Activated T-helper 1 cell treated with anti-CD3 and anti-CD28 coated beads, Interleukin-2, amount 50 U/mL, for 16 hours (primary cell): ENCODE data around the gene DOCK1.
"Not testable (repeated sequence)": the region's sequence is repeated elsewhere in the genome, so short reads cannot be mapped to it uniquely, and the experiment has no call there.

Experiments
- DNase-seq, 2 donors: peaks; one replicate each; pipeline ENCODE4 v3.0.0-alpha.2; 2020; ENCODE audit warnings: low read depth in 1 of 2, low spot score in 1 of 2

Gene DOCK1

DNA sequence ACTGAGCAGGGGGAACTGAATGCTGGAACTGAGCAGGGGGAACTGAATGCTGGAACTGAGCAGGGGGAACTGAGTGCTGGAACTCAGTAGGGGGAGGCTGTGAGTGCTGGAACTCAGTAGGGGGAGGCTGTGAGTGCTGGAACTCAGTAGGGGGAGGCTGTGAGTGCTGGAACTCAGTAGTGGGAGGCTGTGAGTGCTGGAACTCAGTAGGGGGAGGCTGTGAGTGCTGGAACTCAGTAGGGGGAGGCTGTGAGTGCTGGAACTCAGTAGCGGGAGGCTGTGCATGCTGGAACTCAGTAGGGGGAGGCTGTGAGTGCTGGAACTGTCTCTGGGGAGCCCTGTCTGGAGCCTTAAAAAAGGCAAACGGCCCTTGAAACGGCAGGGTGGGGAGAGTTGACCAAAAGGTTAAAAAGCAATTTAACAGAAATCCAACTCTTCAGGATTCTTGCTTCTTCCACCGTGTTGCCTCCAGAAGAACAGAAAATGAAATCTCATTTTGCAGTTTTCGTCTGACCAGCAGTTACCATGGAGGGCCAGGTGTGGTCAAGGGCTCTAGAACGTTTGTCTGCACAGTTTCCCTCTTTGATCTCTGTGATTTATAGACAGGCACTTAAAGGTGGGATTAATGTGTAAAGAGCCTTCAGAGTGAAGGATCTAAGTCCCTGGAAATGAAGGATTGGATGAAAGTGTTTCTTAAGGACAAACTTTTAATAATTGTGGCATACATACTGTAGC is 19.1 kb downstream of the DOCK1 start:
- no peak for DNase-seq

DNA sequence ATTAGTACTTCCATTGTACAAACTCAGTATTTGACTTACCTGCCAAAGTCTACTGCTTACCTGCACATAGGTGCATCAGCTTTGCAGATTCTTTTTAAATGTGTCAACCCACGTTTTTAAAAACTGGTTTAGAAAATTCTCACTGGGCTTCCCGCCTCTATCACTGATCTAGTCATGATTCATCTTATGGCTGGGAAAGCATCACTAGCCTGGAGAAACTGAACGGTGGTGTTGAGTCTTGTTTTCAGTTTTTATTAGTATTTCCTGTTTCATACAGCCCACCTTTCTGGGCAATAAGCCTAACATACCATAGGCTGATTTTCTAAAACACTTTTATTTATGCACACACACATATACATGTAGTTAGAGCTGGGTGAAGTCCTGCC is 19.7 kb downstream of the DOCK1 start:
- no peak for DNase-seq

DNA sequence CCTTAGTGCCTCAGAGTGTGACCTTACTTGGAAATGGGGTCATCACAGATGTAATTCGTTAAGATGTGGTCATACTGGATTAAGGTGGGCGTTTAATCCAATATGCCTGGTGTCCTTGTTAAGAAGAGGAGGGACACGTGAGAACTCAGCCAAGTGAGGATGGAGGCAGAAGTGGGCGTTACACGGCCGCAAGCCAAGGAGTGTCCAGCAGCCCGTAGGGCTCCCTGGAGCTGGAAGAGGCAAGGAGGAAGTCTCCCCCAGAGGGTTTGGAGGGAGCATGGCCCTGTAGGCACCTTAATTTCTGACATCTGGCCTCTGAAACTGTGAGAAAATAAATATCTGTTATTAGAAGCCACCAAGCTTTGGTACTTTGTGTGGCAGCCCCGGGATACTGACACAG is 21.3 kb downstream of the DOCK1 start:
- no peak for DNase-seq

DNA sequence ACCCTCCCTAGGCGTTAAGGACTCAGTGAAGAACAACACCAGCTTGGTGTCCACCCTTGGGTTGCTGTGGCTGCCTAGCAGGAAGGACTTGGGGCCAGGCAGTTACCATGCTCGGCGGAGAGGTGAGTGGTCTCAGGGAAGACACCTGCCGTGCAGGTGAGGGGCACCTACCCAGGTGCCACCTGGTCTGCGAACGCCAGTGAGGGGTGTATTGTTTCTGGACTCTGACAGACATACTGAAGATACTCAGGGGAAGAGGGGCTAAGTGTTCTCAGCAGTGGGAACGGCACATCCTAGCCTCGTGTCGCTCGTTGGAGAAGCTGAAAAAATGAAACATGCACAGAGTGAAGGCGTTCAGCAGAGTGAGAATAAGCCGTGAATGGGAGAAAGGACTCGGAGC is 22.6 kb downstream of the DOCK1 start:
- no peak for DNase-seq

DNA sequence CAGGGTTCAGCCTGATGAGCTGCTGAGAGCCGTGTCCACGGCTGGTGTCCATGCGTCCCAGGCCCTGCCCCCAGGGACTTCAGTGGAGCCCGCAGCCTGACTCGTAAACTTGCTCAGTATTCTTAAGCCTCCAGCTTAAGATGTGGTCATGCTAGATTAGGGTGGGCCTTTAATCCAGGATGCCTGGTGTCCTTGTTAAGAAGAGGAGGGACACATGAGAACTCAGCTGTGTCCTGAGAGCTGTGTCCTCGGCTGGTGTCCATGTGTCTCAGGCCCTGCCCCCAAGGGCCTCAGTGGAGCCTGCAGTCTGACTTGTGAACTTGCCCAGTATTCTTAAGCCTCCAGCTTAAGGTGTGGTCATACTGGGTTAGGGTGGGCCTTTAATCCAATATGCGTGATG is 23.0 kb downstream of the DOCK1 start:
- DNase-seq, result no peak

DNA sequence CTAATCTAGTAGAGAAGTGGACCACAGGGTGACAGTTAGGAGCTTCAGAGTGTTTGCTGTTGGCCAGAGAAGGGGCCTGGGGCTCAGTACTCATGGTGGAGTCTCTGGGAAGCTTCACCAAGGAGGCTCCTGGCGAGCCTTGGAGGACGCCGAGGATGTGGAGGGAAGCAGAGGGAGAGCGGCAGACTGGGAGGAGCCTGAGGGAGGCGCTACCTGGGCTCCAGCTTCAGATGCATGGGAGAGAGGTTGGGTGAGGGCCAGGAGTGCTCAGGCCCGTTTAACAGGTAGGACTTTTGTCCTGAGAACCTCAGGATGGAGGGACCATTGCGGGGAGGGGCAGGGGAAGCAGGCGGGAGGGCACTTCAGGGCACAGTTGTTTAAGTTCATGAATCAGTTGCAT is 24.2 kb downstream of the DOCK1 start:
- DNase-seq, result no peak

DNA sequence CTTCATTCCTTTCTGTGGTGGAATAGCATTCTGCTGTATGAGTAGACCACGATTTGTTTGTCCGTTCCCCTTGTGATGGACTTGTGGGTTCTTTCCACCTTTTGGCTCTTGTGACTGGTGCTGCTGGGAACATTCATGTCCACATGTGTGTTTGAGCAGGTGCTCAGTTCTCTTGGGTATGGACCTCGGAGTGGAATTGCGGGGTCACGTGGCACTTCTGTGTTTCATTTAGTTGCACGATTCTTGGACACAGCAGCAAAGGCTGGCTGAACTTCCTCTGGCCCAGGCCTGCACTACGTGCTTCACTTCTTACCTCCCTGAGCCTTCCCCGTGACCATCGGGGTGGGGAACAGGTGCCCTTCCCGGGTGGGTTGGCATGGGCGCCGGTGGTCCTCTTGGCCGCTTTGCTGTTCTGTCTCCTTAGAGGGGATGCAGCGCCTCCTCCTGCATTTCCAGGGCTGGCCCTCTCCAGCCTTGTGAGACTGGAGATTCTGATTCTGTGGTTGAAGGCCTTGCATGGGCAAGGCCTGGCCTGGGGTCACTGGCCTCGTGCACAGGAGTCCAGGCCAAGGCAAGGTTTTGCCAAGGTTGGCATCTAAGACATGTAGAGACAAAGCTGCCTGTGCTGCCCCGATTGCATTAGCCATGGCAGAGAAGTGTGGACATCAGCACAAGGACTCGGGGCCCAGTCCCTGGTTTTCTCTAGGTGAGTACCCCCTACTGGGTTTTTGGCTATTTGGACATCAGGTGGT is 25.1 kb downstream of the DOCK1 start:
- no peak for DNase-seq

DNA sequence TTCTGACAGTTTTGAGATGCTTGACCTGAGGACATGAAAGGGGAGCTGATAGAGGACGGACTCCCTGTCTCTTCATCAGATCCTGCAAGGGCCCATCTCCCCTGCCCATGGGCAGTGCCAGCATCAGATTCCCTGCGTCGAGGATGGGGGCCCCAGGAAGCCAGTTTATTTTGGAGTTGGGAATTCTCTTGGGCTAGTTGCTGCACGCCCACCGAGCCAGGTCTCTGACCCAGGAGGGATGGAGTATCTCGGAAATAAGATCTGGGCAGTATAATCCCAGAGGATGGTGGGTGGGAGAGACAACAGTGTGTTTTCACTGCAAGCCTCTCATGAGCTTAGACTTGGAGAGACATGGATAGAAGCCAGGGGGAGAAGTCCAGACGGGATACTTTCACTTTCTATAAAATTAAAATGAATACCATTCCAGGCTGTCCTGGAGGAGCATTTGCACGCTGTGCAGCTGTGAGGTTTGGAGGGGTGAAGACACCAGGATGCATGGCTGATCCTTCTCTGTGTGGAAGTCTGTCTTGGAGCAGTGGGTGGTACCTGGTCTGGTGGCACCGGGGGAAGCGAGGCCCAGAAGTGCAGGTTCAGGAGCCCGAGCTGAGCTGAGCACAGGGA is 25.8 kb downstream of the DOCK1 start:
- no peak for DNase-seq

DNA sequence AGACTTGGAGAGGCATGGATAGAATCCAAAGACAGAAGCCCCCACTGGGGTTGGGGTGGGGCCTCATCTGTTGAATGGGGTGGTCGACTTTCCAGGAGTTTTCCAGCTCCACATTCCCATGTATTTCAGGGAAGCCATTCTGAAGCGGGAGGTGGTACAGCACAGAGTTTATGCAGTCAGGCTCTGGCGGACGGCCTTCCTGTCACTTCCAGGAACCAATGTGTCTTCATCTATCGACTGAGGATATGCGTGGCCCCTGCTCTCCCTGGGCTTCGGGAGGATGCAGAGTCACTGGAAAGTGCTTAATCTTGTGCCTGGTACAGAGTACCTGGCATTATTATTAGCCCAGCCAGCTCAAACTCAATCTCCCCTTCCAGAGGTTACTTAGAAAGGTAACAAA is 26.3 kb downstream of the DOCK1 start:
- no peak for DNase-seq

DNA sequence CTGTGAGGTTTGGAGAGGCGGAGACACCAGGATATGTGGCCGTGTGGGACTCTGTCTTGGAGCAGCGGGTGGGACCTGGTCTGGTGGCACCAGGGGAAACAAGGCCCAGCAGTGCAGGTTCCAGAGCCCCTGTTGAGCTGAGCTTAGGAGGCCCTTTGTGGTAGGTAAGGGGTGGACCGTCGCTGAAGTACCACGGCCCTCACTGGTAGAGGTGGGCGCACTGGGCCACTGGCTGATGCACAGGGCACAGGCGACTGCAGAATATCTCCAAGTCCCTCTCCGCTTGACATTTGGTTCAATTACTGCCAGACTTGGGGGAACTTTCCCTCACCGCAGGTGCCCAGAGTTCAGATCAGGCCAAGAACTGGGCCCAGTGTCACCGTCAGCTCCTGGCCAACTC is 27.3 kb downstream of the DOCK1 start:
- no peak for DNase-seq

DNA sequence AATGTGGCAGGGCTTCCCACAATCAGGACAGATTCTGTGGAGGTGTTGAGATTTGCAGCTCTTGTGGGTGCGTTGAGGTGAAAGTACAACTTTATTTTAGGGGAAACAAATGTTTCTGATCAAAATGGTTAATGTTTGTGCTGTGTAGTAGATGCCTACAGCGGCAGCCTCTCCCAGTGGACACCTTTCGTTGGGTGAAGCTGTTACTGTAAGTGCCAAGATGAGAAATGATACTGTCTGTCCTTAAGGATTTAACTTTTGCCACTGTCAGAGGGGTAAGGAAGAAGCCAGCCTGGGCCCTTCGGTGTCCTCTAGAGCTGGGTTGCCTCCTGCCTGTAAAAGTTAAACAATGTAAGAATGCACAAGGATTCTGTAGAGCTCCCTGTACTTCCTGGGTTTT is 27.9 kb downstream of the DOCK1 start:
- no peak for DNase-seq

DNA sequence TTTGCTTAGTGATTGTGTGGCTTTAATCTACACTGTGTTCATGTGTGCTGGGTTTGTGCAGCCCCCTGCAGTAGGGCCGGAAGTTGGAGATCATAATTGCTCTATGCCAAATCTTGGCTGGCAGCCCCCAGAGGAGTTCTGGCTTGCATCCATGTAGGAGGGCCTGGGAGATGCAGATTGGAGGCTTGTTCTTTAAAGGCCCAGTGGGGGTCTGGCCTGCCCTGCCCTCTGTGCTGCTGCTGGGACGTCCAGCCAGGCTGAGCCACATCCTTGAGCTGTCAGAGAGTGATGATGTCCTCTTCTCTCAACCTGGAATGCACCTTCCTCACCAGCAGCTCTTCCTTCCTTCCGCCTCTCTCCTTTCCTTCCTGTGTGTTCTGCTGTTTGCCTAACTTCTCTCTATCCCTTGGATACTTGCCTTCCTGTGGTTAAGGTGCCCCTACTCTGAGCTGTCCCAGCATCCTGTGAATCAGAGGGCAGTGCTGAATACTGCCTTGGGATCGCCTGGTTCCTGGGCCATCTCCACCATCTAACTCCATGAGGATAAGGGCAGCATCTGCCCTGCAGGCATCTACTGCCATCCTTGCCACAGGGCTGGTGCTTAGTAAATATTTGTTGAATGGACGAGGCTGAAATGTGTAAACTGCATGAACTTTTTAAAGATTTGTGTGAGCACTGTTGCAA is 30.2 kb downstream of the DOCK1 start:
- DNase-seq, result no peak

DNA sequence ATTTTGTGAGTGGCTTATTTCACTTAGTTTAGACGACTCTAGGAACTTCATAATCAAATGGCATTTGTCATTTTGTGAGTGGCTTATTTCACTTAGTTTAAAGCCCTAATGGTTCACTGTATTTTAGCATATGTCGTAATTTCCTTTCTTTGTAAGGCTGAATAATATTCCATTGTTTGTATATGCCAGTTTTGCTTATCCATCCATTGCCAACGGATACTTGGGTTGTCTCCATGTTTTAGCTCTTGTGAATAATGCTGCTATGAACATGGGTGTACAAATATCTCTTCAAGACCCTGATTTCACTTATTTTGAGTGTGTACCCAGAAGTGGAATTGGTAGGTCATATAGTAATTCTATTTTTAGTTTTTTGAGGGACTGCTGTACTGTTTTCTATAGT is 31.8 kb downstream of the DOCK1 start:
- no peak for DNase-seq

DNA sequence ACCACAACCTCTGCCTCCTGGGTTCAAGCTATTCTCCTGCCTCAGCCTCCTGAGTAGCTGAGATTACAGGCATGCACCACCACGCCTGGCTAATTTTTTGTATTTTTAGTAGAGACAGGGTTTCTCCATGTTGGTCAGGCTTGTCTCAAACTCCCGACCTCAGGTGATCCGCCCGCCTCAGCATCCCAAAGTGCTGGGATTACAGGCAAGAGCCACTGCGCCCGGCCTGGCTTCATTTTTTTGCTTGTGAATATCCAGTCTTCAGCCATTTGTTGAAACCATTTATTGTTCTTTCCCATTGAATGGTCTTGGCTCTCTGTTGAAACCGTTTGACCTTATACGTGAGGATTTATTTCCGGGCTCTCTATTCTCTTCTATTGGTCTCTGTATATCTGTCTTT is 32.9 kb downstream of the DOCK1 start:
- not testable (repeated sequence) for DNase-seq

DNA sequence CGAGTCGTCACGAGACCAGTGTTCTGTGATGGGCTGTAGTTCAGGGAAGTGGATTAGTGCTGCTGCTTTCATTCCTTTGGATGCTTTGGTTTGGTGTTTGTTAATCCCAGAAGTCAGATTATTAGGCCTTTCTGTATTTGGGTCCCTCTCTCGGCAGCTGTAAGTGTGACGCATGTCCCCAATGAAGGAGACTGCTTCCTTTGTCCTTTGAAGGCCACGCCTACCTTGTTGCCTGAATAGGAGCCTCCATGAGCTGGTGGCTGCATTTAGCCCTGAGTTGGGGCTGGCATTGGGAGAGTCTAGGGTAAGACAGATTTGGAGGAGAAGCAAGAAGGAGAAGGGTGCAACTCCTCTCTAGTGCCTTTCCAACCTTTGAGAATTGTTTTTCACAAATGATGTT is 34.5 kb downstream of the DOCK1 start:
- DNase-seq, result no peak

DNA sequence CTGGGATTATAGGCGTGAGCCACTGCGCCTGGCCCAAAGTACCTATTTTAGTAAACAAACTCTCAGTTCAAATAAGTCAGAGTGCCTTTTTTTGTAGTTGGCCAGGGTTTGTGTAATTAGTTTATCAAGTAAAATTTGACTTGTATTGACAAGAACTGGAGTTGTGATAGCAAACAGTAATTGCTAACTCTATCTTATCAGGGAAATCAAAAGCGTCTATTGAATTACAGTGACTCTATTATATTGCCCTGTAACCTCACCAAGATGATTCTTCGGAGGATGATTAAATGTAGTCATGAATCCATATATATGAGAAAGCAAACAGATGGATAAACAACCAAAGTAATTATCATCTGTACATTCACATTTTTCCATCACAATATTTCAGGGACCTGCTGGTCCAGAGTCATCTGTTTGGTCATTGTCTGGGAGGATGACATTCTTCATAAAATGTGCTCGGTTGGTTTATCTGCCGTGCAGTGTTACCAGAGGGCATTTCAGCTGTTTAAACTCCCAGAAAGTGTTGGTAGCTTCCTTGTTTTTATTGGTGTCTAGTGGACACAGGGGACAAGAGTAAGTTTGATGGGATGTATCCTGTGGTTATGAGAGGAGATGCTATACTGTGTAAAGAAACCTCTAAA is 35.6 kb downstream of the DOCK1 start:
- no peak for DNase-seq

DNA sequence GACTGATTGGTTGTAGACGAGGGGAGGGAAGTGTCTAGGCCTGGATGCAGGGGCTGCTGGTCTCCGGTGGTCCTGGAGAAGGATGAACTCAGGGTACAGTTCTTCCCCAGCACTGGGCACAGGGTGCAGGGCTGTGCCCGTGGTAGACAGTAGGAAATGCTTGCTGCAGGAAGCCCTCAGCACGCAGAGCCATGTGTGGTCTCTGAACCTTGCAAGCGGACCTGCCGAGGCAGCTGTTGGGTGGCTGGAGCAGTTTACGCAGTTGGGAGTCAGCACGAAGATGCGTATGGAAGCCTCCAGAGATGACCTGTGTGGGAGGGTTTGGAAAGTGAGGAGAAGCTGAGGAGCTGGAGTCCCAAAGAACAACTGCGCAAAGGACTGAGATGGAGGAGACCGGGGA is 39.0 kb downstream of the DOCK1 start:
- no peak for DNase-seq

DNA sequence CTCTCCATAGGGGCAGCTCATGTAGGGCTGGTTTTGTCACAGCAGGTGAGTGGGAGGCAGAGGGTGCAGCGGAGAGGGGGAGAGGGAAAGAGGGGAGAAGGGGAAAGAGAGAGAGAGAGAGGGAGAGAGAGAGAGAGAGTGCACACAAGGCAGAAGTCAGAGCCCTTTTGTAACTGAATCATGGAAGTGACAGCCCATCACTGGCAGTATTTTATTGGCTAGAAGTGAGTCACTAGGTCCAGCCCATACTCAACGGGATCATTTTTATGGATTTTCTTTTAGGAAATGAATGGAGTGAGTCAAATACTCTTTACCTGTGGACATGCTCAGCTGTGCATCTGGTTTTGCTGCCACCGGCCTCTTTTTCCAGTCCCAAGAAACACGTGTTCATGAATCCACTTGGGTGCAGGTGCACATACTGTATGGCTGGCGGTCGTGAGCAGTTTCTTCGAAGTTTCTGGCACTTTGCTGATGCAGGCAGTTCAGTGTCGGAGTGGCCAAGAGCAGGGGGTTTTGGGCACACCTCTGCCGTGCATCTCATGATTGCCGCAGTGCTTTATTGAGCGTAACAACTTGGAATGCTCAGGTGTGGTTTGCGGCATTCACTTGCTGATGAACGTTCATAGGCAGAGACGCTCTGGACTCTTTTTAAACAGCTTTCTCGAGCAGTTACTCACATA is 40.3 kb downstream of the DOCK1 start:
- DNase-seq, result no peak

DNA sequence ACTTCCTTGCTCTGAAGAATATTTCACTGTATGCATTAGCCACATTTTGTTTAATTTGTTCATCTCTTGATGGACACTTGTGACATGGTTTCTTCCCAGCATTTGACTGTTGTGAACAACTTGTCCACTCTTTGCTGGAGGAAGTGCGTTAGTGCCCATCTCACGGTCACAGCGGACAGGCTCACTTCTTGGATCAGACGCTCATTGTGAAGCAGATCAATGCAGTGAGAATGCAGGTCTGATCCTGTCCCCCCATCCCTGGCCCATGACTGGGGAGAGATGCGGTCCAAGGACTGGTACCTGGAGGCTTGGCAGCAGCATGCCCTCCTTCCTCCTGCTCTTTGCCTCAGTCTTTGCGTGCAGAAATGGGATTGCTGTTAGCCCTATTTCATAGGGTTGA is 41.5 kb downstream of the DOCK1 start:
- no peak for DNase-seq

DNA sequence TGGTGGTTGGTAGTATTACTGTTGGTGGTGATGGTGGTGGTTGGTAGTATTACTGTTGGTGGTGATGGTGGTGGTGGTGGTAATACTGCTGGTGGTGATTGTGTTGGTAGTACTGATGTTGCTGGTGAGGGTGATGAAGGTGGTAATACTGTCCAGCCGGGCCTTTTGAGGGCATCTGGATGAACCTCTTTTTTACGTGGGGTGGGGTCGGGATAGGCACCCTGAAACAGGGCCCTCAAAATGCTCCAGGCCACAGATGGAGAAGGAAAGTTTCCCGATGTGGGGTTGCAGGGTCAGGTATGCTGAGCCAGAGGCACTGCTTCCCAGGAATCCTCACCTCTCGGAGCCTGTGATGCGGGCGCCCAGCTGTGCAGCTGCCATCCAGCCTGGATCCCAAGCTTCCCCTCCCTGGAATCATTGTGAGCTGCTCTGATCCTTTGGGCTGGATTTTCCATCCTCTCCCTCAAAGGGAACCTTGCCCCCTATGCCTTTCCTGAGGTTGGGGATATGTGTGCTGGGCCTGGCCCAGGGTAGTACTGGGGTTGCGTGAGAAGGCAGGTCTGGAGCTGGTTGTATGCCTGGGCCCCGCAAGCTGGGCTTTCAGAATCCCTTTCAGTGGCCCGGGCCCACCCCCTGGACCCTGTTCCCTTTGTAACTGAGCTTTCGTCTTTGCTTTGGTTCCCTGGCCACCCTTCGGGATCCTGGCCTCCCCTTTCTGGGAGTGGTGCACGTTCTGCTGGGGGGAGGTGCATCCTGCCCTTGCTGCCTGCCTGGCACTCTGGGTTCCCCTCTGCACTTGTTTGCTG is 43.3 kb downstream of the DOCK1 start:
- DNase-seq, result no peak
